NCI-H146 treated with DMSO at 0.1 percent for 48 hours (cell line): ENCODE results near the gene TASOR2.
A peak's percentile ranks its signal among the peaks of the same experiment; 100 is the strongest.

Source experiments
- DNase-seq: peaks from one replicate; lab custom pipeline; 2025; ENCODE audit not compliant: unreplicated experiment; lab: John Stamatoyannopoulos, UW

The TASOR2 gene

GRCh38 chr10:5679606-5680005 is 5.0 kb upstream of the TASOR2 start:
- DNase-seq, result no peak

- DNase-seq, result no peak
Measured at GRCh38 chr10:5681930-5682329, 2.7 kb upstream of the TASOR2 start.

DNA sequence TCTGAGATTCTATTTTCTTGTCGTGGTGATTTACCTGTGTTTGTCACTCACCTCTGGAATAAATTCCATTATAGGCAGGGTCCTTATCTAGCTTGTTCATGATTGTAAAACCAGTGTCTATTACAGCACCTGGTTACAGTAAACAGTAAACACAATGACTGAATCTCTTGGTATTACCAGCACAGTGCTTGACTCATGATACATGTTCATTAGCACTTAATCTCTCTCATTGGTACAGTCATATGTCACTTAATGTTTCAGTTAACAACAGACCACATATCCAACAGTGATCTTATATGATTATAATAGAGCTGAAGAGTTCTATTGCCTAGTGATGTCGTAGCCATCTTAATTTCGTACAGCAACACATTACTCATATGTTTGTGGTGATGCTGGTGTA is 1.6 kb upstream of the TASOR2 start:
- DNase-seq, result no peak

DNA sequence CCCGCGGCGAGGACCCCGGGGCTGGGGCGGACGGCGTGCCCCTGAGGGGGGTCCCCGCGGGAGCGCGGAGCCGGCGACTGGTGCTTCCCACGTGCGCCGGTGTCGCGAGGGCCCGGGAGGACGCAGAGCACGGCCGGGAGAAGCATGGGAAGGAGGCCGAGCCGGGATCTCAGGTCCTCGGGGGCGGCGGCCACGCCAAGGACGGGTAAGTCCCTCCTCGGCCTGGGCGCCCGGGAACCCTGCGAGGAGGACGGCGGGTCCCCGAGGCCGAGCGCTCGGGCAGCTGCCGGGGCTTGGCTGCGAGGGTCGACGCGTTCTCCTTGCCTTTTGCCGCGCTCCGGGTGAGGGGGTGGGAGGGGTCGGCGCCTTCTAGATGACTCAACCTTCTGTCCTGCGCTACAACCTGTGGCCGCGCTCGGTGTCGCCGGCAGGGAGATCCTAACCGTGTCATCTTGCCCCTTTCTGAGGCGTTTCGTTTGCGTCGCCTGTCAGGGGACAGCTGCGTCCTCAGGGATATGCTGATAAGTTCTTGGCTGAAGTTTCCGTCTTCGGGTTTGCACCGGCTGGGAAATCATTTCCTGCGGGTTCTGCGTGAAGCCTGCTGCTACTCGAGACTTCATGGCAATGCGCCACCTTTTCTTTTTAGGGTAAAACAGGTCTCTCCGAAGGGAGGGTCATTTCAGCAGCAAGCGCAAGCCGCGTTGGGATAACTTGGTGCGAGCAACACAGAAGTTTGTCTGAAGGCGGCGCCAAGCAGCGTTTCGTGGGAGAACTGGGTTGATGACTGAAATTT is 529 bp downstream of the TASOR2 start:
- DNase-seq, result peak; percentile 31

DNA sequence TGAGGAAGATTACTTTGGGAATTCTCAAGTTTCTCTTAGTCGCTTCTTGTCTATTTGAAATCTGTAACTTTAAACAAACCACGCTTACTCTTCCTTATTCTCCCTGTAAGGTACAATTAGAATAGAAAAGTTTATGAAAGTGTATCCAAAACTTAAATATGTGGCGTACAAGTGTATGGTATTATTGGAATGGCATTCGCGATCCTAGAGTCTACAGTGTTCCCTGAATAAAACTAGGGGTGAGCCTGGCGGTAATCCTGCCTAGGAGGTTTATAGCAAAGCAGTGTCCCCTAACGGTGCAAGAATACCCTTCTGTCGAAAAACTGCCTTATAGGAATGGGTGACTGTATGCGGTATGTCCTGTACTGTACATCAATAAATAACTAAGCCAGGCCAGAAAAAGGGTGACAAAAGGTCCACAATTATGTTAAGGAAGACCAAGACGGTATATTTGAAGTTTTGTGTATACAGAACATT is 1.2 kb downstream of the TASOR2 start:
- no peak for DNase-seq

- DNase-seq, result no peak
Measured at GRCh38 chr10:5688587-5688986, 3.9 kb downstream of the TASOR2 start.

GRCh38 chr10:5691786-5692185 is 7.1 kb downstream of the TASOR2 start:
- no peak for DNase-seq

- peak; percentile 66 for DNase-seq
Measured at GRCh38 chr10:5692461-5693358, 8.1 kb downstream of the TASOR2 start.

DNA sequence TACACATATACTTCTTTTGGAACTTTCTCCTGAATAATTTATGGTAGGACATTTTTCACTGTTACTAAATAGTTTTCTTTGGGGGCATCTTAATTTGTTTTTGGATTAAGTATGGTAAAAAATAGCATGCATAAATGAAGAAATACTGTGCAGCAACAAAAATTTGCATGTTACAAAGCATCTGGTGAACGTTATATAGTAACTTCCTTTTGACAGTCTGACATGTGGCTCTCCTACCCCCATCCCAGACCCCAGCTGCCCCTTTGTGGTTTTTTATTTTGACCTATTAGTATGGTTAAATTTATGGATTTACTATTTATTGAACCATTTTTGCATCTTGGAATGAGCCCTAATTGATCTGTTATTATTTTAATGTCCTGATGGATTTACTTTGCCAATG is 9.9 kb downstream of the TASOR2 start:
- no peak for DNase-seq

DNA sequence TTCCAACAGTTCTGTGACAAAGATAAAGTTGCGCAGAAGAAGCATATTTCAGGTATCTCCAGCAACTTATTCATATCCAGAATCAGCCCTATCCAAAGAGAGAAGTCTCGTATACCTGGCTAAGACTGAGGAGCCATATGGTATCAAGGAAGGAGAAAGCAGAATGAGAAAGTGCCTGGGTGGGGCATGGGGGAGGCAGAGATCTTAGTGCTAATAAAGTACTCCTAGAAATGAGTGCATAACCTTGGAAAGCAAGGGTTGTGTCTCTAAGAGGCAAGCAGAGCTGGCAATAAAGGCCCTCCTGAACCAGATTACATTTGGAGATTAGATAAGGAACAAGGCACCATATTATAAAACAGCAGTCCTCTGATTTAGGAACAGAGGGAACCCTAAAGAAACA is 12.7 kb downstream of the TASOR2 start:
- no peak for DNase-seq

DNA sequence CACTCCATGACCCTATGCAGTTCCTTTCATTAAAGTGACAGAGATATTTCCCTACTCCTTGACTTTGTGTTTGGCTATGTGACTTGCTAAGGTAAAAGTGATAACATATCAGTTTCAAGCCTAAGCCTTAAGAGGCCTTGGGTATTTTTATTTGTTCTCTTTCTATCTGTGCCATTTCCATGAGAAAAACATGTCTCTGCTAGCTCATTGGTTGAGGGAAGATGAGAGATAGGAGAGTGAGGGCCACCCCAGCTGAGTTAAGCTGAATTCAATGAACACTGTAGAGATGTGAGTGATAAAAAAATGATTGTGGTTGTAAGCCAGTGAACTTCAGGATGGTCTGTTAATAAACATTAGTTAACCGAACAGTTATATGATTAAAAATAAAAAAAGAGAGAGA is 13.4 kb downstream of the TASOR2 start:
- no peak for DNase-seq

DNA sequence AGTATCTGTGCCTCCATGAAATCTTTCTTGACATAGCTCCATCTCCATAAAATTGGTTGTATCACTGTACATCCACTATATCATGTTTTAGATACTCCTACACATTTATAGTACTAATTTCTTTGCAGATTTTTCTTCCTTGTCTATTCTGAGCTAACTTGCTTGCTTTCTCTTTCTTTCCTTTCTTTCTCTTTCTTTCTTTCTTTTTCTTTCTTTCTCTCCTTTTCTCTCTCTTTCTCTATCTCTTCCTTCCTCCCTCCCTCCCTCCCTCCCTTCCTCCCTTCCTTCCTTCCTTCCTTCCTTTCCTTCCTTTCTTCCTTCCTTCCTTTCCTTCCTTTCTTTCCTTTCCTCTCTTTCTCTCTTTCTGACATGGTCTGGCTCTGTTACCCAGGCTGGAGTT is 23.7 kb downstream of the TASOR2 start:
- no peak for DNase-seq

DNA sequence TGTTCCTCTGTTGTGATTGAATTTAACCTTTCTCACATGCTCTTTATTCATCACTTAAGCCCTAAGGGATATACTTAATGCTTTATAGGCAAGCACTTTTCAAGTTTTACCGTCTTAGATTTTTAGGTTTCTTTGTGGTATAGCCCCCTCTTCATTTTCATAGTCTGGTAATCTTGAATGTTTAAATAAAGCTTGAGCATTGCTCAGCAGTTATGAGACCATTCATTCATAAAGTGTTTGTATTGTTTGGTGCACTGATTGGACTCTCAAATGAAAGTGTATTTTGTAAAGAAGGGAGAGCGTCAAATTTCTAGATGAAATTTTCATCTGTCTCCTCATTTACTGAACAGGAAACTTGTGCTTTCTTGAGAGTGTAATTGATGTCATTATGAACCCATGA is 25.2 kb downstream of the TASOR2 start:
- DNase-seq, result no peak

GRCh38 chr10:5710859-5711258 is 26.2 kb downstream of the TASOR2 start:
- DNase-seq, result no peak

DNA sequence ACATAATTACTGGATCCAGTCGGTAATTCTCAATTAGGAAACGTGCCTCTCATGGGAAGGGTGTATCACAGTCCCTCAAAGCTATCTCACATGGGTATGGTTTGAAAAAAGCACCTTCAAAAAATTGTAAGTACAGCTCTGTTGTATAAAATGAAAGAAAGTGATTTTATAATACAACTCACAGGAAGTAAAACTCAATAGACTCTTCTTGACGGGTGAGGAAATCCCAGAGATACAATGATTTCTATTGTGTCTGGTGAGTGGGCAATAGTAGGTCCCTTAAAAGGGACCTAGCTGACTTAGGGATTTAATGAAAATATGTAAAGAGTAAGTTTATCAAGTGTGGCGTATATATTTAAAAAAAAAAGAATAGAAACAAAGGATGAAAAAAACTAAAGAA is 27.0 kb downstream of the TASOR2 start:
- no peak for DNase-seq

DNA sequence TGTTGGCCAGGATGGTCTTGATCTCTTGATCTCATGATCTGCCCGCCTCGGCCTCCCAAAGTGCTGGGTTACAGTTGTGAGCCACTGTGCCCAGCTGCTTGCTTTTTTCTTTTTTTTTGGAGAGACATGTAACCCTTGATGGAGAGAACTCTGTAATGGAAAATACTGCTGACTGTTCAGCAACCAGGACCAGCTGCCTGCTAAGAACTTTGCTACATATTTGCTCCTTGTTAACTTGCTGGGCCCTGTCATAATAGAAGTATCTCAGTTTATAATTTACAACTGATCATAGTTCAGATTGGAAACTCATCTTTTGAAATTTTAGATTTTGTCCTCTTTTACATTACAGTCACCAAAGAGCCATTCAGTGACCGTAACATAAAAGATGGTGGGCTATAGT is 34.9 kb downstream of the TASOR2 start:
- DNase-seq, result no peak

DNA sequence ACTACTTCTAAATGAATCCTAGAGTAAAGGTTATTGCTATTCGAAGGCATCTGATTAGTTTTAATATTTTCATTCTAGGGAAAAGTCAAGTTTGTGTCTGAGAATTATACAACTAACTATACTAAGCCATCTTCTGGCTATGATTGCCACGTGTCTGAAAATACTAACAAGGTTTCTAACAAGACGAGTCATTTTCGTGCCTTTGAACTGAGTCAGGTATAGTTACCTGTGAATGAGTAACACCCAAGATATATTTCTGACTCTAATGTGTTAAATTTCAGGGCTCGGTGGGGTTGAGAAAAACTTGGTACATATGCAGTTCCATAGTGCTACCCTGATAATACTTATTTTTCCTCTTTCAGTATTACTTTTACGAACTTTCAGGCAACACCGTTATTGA is 35.5 kb downstream of the TASOR2 start:
- DNase-seq, result no peak

DNA sequence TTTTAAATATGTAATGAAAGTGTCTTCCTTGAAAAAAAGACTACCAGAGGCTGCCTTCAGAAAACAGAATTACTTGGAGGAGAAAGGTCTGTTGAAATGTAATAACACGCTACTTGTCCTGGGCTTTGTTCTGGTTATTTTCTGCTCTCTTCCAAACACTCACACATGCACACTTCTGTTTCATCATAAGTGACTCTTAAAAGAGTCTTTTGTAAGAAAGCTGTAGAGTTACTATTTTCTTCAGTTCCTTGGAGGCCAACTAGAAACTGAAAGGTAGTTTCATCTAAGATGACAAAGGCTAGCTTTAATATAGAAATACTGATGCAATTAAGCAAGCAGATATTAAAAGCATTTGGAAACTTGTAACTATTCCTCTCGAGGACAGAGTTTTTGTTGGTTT is 39.1 kb downstream of the TASOR2 start:
- DNase-seq, result no peak

DNA sequence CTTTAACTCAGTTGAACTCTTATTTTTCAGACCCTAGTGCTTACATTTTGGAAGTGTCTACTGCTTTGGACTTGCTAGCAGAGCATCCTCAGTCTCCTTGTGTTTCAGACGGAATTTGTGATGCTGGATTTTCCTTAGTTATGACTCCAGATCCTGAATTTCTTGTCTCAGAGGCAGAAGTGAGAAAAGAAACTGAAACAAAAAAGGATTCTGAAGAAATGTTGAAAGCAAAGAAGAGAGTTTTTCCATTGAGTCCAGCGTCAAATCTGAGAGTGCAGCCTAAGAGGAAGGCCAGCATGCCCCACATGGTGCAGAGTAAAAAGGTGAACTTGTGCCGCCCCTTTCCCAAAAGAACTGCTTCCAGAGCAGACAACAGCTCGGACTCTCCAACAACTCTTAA is 46.1 kb downstream of the TASOR2 start:
- no peak for DNase-seq

DNA sequence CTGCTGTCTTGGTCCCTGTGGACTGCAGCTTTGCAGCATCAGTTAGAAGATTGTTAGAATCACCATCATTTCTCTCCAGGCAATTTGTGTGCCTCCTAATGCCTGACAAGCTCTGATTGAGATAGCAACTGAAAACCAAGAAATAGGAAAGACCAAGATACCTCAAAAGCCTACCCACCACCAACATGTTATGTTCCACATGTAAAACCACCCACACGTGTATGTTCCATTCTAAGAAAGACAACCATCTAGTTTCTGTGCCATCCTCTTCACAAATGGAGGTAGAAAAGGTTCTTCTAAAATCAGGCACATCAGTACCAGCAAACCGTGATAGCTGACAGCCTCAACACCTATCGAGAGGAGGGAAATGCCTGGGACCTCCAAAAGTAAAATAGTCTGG is 46.9 kb downstream of the TASOR2 start:
- no peak for DNase-seq

GRCh38 chr10:5732141-5732540 is 47.5 kb downstream of the TASOR2 start:
- DNase-seq, result no peak
